Measurements from ENCODE around the gene UNC45A. TPM values are rescaled to one million over a fixed set of nuclear protein-coding genes. Genes with fewer than 3 reads are reported as not detected.

UNC45A gene
- polyA plus RNA-seq, 1 donor (not counting 4 experiments of a cell fraction or from before 2014, with no cell fraction given), result 63.1 TPM

- dilution Hi-C loops (cut with MboI; ENCODE audit: extremely low pct_ligation_motif_present, low sequenced_read_pairs), result no loop called here
- Histone ChIP-seq H2AFZ (ENCODE audit: control insufficient read depth, low read length) (no peak overlapping the region), H3K27ac (ENCODE audit: control insufficient read depth, insufficient read depth, low read length) (no peak overlapping the region), H3K4me2 (ENCODE audit: control insufficient read depth, extremely low read depth, insufficient read depth, low read depth, low read length) (no peak overlapping the region), H3K4me3 (ENCODE audit: control insufficient read depth in 2 of 3, extremely low read depth in 1 of 3, insufficient read depth in 2 of 3, low read depth in 1 of 3, low read length in 3 of 3) (no peak overlapping the region), H3K9ac (ENCODE audit: control insufficient read depth, extremely low read depth, insufficient read depth, low read length) (no peak overlapping the region), H3K9me1 (ENCODE audit: control insufficient read depth, extremely low read depth, insufficient read depth, low read length) (no peaks in the 10 kb centered on the region), H3K4me1 (ENCODE audit: control insufficient read depth, extremely low read depth, insufficient read depth, low read length) (peaks cover 16% of the 10 kb centered on the region), H3K9me3 (ENCODE audit: control insufficient read depth, low read depth, low read length) (no peaks in the 10 kb centered on the region), H4K20me1 (ENCODE audit: control insufficient read depth, extremely low read depth, insufficient read depth, low read length) (peaks cover 3% of the 10 kb centered on the region), H3K79me2 (ENCODE audit: control insufficient read depth, insufficient read depth, low read length) (no peaks in the 10 kb centered on the region), H3K36me3 (ENCODE audit: control insufficient read depth in 2 of 2, extremely low read depth in 1 of 2, insufficient read depth in 2 of 2, low read length in 2 of 2) (peaks cover 4 to 37% of the 10 kb centered on the region in 2 experiments), H3K27me3 (ENCODE audit: control insufficient read depth, extremely low read depth, insufficient read depth, low read length) (no peaks in the 10 kb centered on the region)
- DNase-seq (ENCODE audit: low read depth, low spot score) (no peak), FAIRE-seq (no peak)
- TF ChIP-seq CTCF (optimal IDR thresholded peaks at IDR 0.05 in 1 of 3, IDR thresholded peaks at IDR 0.05 in 1 of 3, conservative IDR thresholded peaks at IDR 0.05 in 1 of 3; ENCODE audit: extremely low read depth in 1 of 3, insufficient read depth in 2 of 3, low read length in 3 of 3) (peak in 1 of 3 experiments; percentile 5), EZH2 (IDR thresholded peaks at IDR 0.05; ENCODE audit: low read length) (no peak)
These were observed 31.2 kb downstream of the UNC45A start for GRCh38 chr15:90966262-90966661.

GRCh38 chr15:90967206-90967605 is 32.1 kb downstream of the UNC45A start:
- TF ChIP-seq CTCF (optimal IDR thresholded peaks at IDR 0.05 in 1 of 3, IDR thresholded peaks at IDR 0.05 in 1 of 3, conservative IDR thresholded peaks at IDR 0.05 in 1 of 3; ENCODE audit: extremely low read depth in 1 of 3, insufficient read depth in 2 of 3, low read length in 3 of 3) (no peak), EZH2 (IDR thresholded peaks at IDR 0.05; ENCODE audit: low read length) (no peak)
- Histone ChIP-seq H3K27me3 (ENCODE audit: control insufficient read depth, extremely low read depth, insufficient read depth, low read length) (no peaks in the 10 kb centered on the region), H3K4me3 (ENCODE audit: control insufficient read depth in 2 of 3, extremely low read depth in 1 of 3, insufficient read depth in 2 of 3, low read depth in 1 of 3, low read length in 3 of 3) (no peak overlapping the region), H2AFZ (ENCODE audit: control insufficient read depth, low read length) (no peak overlapping the region), H3K36me3 (ENCODE audit: control insufficient read depth in 2 of 2, extremely low read depth in 1 of 2, insufficient read depth in 2 of 2, low read length in 2 of 2) (peaks cover 1 to 32% of the 10 kb centered on the region in 2 experiments), H4K20me1 (ENCODE audit: control insufficient read depth, extremely low read depth, insufficient read depth, low read length) (peaks cover 3% of the 10 kb centered on the region), H3K79me2 (ENCODE audit: control insufficient read depth, insufficient read depth, low read length) (no peaks in the 10 kb centered on the region), H3K9ac (ENCODE audit: control insufficient read depth, extremely low read depth, insufficient read depth, low read length) (no peak overlapping the region), H3K4me1 (ENCODE audit: control insufficient read depth, extremely low read depth, insufficient read depth, low read length) (peaks cover 16% of the 10 kb centered on the region), H3K9me3 (ENCODE audit: control insufficient read depth, low read depth, low read length) (no peaks in the 10 kb centered on the region), H3K9me1 (ENCODE audit: control insufficient read depth, extremely low read depth, insufficient read depth, low read length) (no peaks in the 10 kb centered on the region), H3K27ac (ENCODE audit: control insufficient read depth, insufficient read depth, low read length) (peak overlapping the region; percentile 23), H3K4me2 (ENCODE audit: control insufficient read depth, extremely low read depth, insufficient read depth, low read depth, low read length) (peak overlapping the region; percentile 8)
- dilution Hi-C loops (cut with MboI; ENCODE audit: extremely low pct_ligation_motif_present, low sequenced_read_pairs), result no loop called here
- DNase-seq (ENCODE audit: low read depth, low spot score), result no peak
- peak; percentile 48 for FAIRE-seq

All from keratinocyte (primary cell).